Prostate gland (tissue), 2 donors: ENCODE results near the gene ICE2.

Source experiments
- POLR2A ChIP-seq: fragments of 450-650 bp; IDR thresholded peaks from one replicate; pipeline ENCODE4 v1.6.1; 2016; ENCODE audit warnings: antibody characterized with exemption, mild to moderate bottlenecking
- POLR2AphosphoS5 ChIP-seq: sonication (generic); formaldehyde crosslinking; IDR thresholded peaks from one replicate; pipeline ENCODE4 v1.6.1; 2017; ENCODE audit warnings: antibody characterized with exemption
- TF ChIP-seq, protein P1 (sequence below), 4 experiments: fragments of 200-600 bp in 2 of 4; fragments of 450-650 bp in 2 of 4; sonication (generic) in 2 of 4; IDR thresholded peaks; 1 replicate in 3 of 4; 2 replicates in 1 of 4; pipeline ENCODE4 v1.5.1; 2016 to 2019; ENCODE audit warnings: antibody characterized with exemption in 4 of 4, mild to moderate bottlenecking in 2 of 4, moderate library complexity in 2 of 4

DNA sequence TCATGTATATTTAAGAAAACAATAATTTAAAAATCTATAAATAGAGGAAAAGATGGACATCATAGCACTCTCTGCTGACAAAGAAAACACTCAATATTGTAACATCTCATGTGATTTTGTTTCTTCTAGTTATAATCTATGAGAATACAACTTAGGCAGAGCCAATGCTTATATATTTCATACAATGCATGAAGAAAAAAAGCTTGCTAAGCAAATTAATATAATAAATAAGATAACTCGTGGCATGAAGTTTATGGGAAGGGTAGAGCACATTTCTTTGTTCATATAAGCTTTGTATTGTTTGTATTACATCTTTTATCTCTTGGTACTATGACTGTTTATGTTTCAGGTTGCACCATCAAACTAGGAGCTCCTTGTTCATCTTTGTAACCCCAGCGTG lies 73.5 kb downstream of the ICE2 start:
- TF ChIP-seq, protein P1, sequence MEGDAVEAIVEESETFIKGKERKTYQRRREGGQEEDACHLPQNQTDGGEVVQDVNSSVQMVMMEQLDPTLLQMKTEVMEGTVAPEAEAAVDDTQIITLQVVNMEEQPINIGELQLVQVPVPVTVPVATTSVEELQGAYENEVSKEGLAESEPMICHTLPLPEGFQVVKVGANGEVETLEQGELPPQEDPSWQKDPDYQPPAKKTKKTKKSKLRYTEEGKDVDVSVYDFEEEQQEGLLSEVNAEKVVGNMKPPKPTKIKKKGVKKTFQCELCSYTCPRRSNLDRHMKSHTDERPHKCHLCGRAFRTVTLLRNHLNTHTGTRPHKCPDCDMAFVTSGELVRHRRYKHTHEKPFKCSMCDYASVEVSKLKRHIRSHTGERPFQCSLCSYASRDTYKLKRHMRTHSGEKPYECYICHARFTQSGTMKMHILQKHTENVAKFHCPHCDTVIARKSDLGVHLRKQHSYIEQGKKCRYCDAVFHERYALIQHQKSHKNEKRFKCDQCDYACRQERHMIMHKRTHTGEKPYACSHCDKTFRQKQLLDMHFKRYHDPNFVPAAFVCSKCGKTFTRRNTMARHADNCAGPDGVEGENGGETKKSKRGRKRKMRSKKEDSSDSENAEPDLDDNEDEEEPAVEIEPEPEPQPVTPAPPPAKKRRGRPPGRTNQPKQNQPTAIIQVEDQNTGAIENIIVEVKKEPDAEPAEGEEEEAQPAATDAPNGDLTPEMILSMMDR (IDR thresholded peaks at IDR 0.05) = no peak
- no peak for TF ChIP-seq POLR2AphosphoS5
- no peak for TF ChIP-seq POLR2A
